Endometrium (tissue), 2 donors: Measurements from ENCODE around the gene FBXO2.

Experiments used
- FAIRE-seq: peaks from 2 replicates; lab custom pipeline; 2012; peaks lifted over from hg19 to GRCh38; lab: Jason Lieb, UNC
- donor health status: control.
- donor health status: control.

FBXO2 gene

DNA sequence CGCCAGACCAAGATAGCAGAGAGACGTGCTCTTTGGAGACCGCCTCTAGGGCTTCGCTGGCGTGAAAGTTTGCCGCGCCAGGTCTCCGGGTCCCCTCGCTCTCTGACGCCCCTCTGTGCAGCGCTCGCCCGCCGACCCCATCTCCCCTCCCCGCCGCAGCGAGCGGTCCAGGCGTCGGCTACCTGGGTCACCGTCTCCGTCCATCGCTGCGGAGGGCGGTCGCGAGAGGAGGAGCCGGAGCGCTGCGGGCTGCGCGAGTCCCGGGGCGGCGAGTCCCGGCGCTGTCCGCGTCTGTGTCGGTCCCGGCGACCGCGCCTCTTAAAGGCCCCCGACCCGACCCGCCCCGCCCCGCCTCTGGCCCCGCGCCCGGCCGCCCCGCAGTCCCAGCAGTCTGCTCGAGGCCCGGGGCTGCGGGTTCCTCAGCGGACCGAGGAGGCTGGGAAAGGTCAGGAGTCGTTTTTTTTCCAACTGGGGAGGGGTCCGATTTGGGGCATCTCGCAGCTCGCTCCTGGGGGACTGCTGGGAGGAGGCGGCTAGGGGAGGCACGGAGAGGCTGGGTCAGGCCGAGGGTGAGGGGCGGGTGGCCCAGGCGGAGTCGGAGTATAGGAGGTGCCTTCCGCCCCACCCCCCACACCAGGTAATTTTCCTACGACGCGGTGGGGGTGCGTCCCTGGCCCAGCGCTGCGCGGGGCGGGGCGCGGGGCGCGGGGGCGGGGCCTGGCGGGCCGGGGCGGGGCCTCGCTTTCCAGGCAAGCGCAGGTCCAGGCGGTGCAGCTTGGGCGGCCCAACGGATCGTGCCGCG is at the start of gene FBXO2, which contains the start of gene FBXO44:
FBXO2 (minus strand) TSS at position 293 of the 802 bp plus-strand sequence; CDS start at position 204, 89 bp downstream.
FBXO44 (plus strand) TSS at position 741 of the 802 bp plus-strand sequence. CDS start 959 bp downstream, outside the sequence.
- no peak for FAIRE-seq

GRCh38 chr1:11703357-11704193 is 49.3 kb upstream of the FBXO2 start:
- FAIRE-seq: no peak

DNA sequence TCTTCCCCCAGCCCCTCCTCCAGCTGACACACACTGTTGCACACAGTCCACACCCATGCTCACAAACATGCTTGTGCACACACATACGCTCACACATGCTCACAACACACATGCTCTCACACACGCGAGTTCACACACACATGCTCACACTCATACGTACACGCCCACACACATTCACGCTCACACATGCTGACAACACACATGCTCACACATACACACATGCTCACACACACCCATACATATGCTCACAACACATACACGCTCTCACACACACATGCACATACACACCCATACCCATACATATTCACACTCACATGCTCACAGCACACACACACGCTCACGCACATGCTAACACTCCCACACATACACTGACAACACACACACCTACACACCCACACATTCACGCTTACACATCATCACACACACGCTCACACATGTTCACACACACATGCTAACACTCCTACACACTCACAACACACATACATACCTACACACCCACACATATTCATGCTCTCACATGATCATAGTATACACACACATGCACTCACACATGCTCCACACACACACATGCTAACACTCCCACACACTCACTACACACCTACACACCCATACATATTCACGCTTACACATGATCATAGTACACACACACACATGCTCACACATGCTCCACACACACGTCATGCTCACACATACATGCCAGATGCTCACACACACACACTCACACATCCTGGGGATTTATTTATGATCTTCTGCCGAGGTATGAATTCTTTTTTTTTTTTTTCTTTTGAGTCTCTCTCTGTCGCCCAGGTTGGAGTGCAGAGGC is 48.0 kb upstream of the FBXO2 start:
- FAIRE-seq: no peak

- FAIRE-seq: no peak
These were observed 47.3 kb upstream of the FBXO2 start for GRCh38 chr1:11701551-11701961.

DNA sequence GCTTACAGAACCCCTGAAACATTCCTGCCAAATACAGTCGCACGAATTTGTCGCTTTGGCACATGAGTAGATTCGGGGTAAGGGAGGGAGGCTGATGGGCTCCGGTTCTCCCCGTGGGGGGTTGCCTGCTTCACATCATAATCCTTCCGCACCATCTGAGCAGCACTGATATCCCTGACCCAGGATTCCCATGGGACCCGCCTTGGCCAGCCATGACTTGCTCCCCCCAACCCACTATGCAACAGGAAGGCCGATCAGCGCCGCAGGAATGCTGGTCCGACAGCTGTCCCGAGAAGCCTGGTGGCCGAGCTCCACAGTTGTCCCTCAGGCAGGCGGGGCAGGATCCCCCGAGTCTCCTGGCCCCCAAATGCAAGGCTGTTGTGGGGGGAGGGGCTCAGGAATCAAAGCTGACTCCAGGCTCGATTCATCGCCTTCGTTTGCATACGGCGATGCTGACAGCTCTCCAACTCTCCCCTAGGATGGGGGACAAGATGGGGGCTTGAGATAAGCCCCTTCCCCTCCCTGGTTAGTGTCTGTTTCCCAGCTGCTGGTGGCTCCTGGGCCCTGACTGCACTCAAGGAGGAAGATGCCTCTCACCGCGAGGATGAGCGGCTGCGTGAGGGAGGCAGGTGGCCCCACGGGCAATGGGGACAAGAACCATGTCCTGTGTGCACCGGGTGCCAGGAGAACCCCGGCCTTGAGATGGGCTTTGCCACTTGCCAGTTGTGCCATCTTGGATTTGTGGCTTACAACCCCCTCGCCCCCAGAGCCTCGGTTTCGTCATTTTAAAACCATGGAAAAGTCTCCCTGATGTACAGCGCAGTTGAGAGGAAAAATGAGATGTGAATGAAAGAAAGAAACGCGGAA is 46.6 kb upstream of the FBXO2 start:
- no peak for FAIRE-seq

GRCh38 chr1:11697893-11698210 is 43.6 kb upstream of the FBXO2 start:
- FAIRE-seq: no peak

GRCh38 chr1:11697188-11697892 is 43.1 kb upstream of the FBXO2 start:
- FAIRE-seq: no peak

GRCh38 chr1:11695861-11696260 is 41.6 kb upstream of the FBXO2 start:
- no peak for FAIRE-seq

- FAIRE-seq: no peak
These were observed 39.7 kb upstream of the FBXO2 start for GRCh38 chr1:11693917-11694316.

DNA sequence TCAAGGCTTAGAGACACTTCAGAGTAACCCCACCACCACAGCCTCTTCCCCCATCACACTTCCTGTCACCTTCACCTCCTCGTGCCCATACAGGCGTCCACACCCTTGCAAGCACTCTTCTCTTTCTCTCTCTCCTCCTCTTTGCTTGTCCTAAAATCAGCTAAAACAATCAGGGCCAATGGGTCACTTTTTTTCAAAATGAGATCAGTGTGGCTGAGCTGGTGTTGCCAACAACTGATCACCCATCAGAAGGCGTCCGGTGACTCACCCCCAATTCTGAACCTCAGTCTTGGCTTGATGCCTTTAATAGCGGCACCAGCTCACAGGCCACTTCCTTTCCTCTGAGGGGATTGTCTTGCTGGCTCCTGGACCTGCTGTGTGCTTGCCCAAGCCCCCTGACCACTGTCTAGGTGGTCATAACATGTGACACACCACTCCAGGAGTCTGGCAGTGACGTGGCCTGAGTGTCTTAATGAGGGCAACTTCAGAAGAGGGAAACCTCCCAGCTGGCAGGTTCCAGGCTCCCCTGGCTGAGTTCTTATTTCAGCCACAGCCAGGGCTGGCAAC is 38.9 kb upstream of the FBXO2 start:
- FAIRE-seq: no peak

DNA sequence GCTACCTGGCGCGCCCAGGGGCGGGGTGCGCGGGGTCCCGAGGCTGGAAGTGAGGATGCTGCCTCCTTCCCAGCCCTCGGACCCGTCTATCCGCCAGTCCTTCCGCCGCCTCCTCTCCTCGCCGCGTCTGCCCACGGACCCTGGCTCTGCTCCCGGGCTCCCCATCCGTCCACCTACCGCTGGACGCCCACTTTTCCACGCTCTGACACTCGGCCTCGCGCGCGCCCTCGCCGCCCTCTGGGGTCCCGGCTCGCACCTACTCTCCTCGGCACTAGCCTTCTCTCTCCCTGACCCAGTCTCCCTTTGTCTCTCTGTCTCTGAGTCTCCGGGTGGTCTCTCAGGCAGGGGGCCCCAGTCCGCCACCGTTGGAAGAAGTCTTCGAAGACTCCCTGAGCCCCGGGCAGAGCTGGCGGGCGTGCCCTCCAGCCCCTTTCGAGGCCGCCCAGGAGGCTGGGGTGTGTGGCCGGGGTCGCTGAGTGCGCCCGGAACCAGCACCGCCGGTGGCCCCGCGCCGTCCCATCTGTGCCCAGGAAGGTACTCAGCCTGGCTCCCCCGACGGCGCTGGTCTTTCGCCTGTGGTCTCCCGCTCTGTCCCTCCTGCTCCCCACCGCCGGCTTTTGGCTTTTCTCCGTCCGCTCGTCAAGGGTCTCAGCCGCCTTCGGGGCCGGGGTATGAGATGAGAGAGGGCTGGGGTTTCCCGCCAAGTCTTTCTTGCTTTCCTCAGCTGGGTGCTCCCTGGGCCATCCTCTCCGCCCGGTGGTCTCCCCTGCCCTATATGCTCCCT is 37.9 kb upstream of the FBXO2 start:
- FAIRE-seq: no peak

- FAIRE-seq: no peak
These were observed 37.2 kb upstream of the FBXO2 start, which contains the start of gene DRAXIN for GRCh38 chr1:11691302-11691914. Gene DRAXIN, plus strand, starts transcription at chr1:11691710. Its CDS starts 14,549 bp downstream, at chr1:11706259.

- no peak for FAIRE-seq
These were observed 36.4 kb upstream of the FBXO2 start for GRCh38 chr1:11690397-11691301.

DNA sequence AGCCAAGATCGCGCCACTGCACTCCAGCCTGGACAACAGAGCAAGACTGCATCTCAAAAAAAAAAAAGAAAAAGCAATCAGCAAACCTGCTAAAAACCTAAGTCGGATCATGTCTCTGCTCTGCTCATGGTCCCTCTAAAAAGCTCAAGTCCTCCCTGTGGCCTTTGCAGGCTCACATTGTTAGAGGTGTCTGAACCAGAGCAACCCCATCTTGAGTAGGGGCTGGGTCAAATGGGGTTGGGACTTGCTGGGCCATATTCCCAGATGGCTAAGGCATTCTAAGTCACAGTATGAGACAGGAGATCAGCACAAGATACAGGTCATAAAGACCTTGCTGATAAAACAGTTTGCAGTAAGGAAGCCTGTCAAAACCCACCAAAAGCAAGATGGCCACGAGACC is 34.3 kb upstream of the FBXO2 start:
- FAIRE-seq: no peak

DNA sequence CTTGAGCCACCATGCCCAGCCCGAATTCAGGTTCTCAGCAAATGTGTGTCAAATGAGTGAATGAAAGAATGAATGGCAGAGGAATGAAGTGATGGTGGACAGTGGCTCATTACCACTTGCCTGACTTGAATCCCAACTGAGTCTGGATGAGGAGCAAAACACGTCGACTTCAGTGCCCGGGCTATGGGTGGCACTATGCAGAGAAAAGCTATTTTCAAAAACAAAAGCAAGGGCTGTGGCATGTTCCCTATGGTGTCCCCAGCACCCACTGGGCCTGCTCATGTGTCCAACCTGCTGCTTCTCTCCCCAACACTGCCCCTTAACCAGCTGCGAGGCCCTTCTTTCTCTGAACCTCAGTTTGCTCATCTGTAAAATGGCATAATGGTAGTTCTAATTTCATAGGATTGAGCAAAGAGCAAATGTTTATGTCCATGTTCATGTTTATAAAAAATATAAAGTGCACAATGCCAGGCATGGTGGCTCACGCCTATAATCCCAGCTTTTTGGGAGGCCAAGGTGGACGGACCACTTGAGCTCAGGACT is 31.1 kb upstream of the FBXO2 start:
- FAIRE-seq: no peak

GRCh38 chr1:11684070-11684469 is 29.8 kb upstream of the FBXO2 start:
- no peak for FAIRE-seq

- FAIRE-seq: no peak
These were observed 28.6 kb upstream of the FBXO2 start for GRCh38 chr1:11682799-11683198.
